Left ventricle myocardium superior (tissue), 1 donor: Measurements from ENCODE around the gene UBR3. TPM values are rescaled to one million over a fixed set of nuclear protein-coding genes. Genes with fewer than 3 reads are reported as not detected.

Experiments
- ATAC-seq: fragments of 200-7000 bp; cut with Tn5 transposase; one replicate; pipeline ENCODE4 v1.9.1; 2020; ENCODE audit warnings: mild to moderate bottlenecking, moderate library complexity
- DNase-seq: peaks from one replicate; pipeline ENCODE4 v3.0.0-alpha.2; 2020
- intact Hi-C: fragments of 100-400 bp; cut with micrococcal nuclease; formaldehyde crosslinking; loops from one replicate; pipeline ENCODE4 v1.11.0; 2022
- total RNA-seq: library from RNA; stranded (reverse); fragmentation: NEBNext Ultra II Directional; extraction: Animal tissue kit (Norgen Biotek cat#: 25700); gene quantifications from one replicate; pipeline ENCODE4 v1.2.1, GENCODE V29; 2021
- donor health status: DM: no; HTN: yes; CAD: no; lungs with severe emphysema.

Gene UBR3
- total RNA-seq, 1 donor from 2014 or later, result 127 TPM

- ATAC-seq, result no peak
Measured at GRCh38 chr2:169976335-169976851, 149.1 kb downstream of the UBR3 start.

GRCh38 chr2:169977530-169977929, 150.3 kb downstream of the UBR3 start:
- ATAC-seq (no peak), DNase-seq (no peak)
- intact Hi-C loops, result no loop called here

More at GRCh38 chr2:169976335-169976851, 149.1 kb downstream of the UBR3 start:
- DNase-seq, result no peak
- intact Hi-C loops, result no loop called here

GRCh38 chr2:169978402-169979017, 151.3 kb downstream of the UBR3 start:
- ATAC-seq, result no peak
- DNase-seq, result no peak
- intact Hi-C loops, result no loop called here

GRCh38 chr2:169979025-169979424, 151.8 kb downstream of the UBR3 start:
- DNase-seq (no peak), ATAC-seq (no peak)
- intact Hi-C loops, result no loop called here

GRCh38 chr2:169980001-169980400, 152.7 kb downstream of the UBR3 start:
- intact Hi-C loops, result no loop called here
- no peak for DNase-seq
- no peak for ATAC-seq

- intact Hi-C loops, result no loop called here
- DNase-seq (no peak), ATAC-seq (no peak)
Measured at GRCh38 chr2:169980643-169981042, 153.4 kb downstream of the UBR3 start.

- intact Hi-C loops, result no loop called here
- ATAC-seq, result no peak
- DNase-seq, result no peak
Measured at GRCh38 chr2:169982929-169983328, 155.7 kb downstream of the UBR3 start.

GRCh38 chr2:169983506-169983905, 156.3 kb downstream of the UBR3 start:
- no peak for DNase-seq
- no peak for ATAC-seq
- intact Hi-C loops, result no loop called here

GRCh38 chr2:169984145-169984544, 156.9 kb downstream of the UBR3 start:
- ATAC-seq (no peak), DNase-seq (no peak)
- intact Hi-C loops, result no loop called here

- DNase-seq (no peak), ATAC-seq (no peak)
- intact Hi-C loops, result no loop called here
Measured at GRCh38 chr2:169994752-169995151, 167.5 kb downstream of the UBR3 start.

GRCh38 chr2:169997140-169997887, 170.1 kb downstream of the UBR3 start:
- ATAC-seq (no peak), DNase-seq (no peak)
- intact Hi-C loops, result no loop called here

- intact Hi-C loops, result no loop called here
- DNase-seq (no peak), ATAC-seq (no peak)
Measured at GRCh38 chr2:169999054-169999453, 171.8 kb downstream of the UBR3 start.

- no peak for ATAC-seq
- intact Hi-C loops, result no loop called here
- DNase-seq, result no peak
Measured at GRCh38 chr2:170002096-170002495, 174.8 kb downstream of the UBR3 start.

GRCh38 chr2:170005702-170006101, 178.4 kb downstream of the UBR3 start:
- DNase-seq (no peak), ATAC-seq (peak; percentile 20)
- intact Hi-C loops, result no loop called here

- ATAC-seq (peak; percentile 40), DNase-seq (no peak)
- intact Hi-C loops, result no loop called here
Measured at GRCh38 chr2:170006587-170007325, 179.5 kb downstream of the UBR3 start.

GRCh38 chr2:170009209-170009608, 182.0 kb downstream of the UBR3 start:
- DNase-seq (no peak), ATAC-seq (no peak)
- intact Hi-C loops, result no loop called here

- ATAC-seq (no peak), DNase-seq (no peak)
- intact Hi-C loops, result no loop called here
Measured at GRCh38 chr2:170012773-170013172, 185.5 kb downstream of the UBR3 start.

- ATAC-seq (peak; percentile 44), DNase-seq (no peak)
- intact Hi-C loops, result no loop called here
Measured at GRCh38 chr2:170013802-170014551, 186.7 kb downstream of the UBR3 start.

GRCh38 chr2:170014769-170015168, 187.5 kb downstream of the UBR3 start:
- DNase-seq (no peak), ATAC-seq (no peak)
- intact Hi-C loops, result no loop called here
